ACHN (cell line): ENCODE measurements around the gene CELSR2.
"Not testable (repeated sequence)": the region's sequence is repeated elsewhere in the genome, so short reads cannot be mapped to it uniquely, and the experiment has no call there.

Experiments
- DNase-seq: peaks from one replicate; pipeline ENCODE4 v3.0.0-alpha.2; 2015
- in situ Hi-C: cut with HindIII; loops from 2 replicates; pipeline ENCODE4 v1.10.0; 2017; ENCODE audit warnings: low sequenced_read_pairs, low pct_ligation_motif_present, low pct_unique_long_range_greater_than_20kb

CELSR2 gene

GRCh38 chr1:109272021-109272799, 22.9 kb downstream of the CELSR2 start:
- in situ Hi-C loops: loop anchor here (10.0 kb wide), 1 partner anchor 113 kb away; no protein-coding TSS in a partner anchor
- no peak for DNase-seq

GRCh38 chr1:109272831-109273547, 23.6 kb downstream of the CELSR2 start:
- in situ Hi-C loops: loop anchor here (10.0 kb wide), 1 partner anchor 112 kb away; no protein-coding TSS in a partner anchor
- no peak for DNase-seq

DNA sequence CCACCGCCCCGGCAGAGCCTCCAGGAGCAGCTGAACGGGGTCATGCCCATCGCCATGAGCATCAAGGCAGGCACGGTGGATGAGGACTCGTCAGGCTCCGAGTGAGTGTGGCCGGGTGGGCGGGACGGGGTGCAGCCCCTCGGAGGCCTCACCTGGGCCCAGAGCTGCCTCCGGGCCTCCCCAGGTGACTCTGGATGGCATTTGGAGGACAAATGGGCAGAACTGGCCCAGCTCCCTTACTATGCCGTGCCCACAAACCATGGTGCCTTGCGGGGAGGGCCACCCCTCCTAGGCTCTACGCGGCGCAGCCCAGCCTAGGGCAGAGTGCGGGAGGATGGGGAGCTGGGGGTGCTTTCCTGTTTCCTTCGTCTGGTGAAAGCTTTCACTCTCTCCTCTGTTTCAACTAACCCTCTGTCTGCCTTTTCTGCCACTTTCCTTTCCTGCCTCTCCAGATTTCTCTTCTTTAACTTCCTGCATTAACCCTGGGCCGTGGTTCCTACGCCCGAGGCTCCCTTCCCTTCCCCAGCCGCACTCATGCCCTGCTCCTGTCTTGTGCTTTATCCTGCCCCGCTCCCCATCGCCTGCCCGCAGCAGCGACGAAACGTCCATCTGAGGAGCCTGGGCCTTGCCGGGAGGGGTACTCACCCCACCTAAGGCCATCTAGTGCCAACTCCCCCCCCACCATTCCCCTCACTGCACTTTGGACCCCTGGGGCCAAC, 24.4 kb downstream of the CELSR2 start:
- in situ Hi-C loops: loop anchor here (10.0 kb wide), 1 partner anchor 111 kb away; no protein-coding TSS in a partner anchor
- no peak for DNase-seq

DNA sequence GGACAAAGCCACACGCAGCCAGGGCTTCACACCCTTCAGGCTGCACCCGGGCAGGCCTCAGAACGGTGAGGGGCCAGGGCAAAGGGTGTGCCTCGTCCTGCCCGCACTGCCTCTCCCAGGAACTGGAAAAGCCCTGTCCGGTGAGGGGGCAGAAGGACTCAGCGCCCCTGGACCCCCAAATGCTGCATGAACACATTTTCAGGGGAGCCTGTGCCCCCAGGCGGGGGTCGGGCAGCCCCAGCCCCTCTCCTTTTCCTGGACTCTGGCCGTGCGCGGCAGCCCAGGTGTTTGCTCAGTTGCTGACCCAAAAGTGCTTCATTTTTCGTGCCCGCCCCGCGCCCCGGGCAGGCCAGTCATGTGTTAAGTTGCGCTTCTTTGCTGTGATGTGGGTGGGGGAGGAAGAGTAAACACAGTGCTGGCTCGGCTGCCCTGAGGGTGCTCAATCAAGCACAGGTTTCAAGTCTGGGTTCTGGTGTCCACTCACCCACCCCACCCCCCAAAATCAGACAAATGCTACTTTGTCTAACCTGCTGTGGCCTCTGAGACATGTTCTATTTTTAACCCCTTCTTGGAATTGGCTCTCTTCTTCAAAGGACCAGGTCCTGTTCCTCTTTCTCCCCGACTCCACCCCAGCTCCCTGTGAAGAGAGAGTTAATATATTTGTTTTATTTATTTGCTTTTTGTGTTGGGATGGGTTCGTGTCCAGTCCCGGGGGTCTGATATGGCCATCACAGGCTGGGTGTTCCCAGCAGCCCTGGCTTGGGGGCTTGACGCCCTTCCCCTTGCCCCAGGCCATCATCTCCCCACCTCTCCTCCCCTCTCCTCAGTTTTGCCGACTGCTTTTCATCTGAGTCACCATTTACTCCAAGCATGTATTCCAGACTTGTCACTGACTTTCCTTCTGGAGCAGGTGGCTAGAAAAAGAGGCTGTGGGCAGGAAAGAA, 25.5 kb downstream of the CELSR2 start:
- DNase-seq: peak; percentile 61
- in situ Hi-C loops: loop anchor here (10.0 kb wide), 1 partner anchor 110 kb away; no protein-coding TSS in a partner anchor

DNA sequence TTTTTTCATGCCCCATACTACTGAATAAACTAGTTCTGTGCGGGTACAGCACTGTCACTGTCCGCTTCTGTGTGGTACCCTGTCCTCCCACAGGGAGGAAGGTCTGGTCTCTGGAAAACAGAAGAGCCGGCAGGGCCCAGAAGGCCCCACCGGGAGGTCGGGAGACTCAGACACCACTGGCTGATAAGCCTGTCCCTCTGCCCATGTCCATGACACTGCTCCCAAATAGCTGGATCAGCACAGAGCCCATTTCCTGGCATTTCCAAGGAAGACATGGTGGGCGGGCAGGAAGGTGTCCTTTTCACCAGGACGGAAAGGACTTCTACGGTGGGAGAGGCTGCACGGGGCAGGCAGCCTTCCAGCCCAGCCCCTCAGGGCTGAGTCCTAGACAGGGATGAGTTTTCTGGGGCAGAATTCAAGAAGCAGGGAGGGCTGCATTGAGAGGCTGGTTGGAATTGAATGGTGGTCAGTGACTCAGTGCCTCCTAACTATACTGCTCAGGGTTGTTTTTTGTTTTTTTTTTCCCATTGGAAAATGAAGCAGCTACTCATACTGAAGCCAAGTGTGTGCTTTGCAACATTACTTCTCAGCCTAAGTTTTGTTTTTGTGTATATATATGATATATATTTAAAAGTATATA, 26.5 kb downstream of the CELSR2 start:
- no peak for DNase-seq
- in situ Hi-C loops: loop anchor here (10.0 kb wide), 1 partner anchor 109 kb away; no protein-coding TSS in a partner anchor

- in situ Hi-C loops: loop anchor here (10.0 kb wide), 1 partner anchor 107 kb away; no protein-coding TSS in a partner anchor
- DNase-seq: peak; percentile 61
Measured at GRCh38 chr1:109277434-109278204, 28.3 kb downstream of the CELSR2 start.

DNA sequence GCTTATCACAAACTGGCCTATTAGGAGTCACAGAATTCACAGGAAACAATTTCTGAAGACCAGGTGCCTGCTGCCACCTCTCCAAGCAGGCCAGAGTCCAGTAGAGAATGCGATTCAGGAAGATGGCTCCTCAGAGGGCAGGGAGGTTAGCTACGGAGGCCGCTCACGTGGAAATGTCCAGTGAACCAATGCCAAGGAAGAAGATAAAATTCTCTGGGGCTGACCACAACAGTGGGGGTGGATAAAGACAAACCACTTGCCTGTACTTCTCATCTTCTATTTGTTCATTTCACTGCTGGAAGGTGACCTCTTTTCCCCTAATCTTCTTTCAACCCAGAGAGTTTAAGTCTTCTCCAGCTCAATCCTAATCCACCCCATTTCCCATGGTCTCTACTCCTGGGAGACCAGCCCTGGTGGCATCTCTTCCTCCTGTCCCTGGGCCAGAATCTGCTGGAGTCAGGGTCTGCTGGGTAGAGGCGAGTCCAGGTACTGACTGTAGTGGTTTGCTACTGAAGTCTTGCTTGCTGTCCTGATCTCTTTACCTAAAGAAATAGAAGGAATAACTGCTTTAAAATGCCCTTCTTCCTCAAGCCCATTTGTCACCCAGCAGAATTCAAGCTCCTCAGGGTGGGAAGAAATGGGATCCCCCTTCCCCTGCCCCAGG, 30.4 kb downstream of the CELSR2 start:
- peak; percentile 8 for DNase-seq
- in situ Hi-C loops: loop anchor here (10.0 kb wide), 1 partner anchor 105 kb away; no protein-coding TSS in a partner anchor

GRCh38 chr1:109280862-109281261, 31.5 kb downstream of the CELSR2 start:
- no peak for DNase-seq
- in situ Hi-C loops: no loop called here

GRCh38 chr1:109281680-109282496, 32.5 kb downstream of the CELSR2 start:
- no peak for DNase-seq
- in situ Hi-C loops: no loop called here

GRCh38 chr1:109282497-109282951, 33.2 kb downstream of the CELSR2 start:
- in situ Hi-C loops: no loop called here
- DNase-seq: no peak

DNA sequence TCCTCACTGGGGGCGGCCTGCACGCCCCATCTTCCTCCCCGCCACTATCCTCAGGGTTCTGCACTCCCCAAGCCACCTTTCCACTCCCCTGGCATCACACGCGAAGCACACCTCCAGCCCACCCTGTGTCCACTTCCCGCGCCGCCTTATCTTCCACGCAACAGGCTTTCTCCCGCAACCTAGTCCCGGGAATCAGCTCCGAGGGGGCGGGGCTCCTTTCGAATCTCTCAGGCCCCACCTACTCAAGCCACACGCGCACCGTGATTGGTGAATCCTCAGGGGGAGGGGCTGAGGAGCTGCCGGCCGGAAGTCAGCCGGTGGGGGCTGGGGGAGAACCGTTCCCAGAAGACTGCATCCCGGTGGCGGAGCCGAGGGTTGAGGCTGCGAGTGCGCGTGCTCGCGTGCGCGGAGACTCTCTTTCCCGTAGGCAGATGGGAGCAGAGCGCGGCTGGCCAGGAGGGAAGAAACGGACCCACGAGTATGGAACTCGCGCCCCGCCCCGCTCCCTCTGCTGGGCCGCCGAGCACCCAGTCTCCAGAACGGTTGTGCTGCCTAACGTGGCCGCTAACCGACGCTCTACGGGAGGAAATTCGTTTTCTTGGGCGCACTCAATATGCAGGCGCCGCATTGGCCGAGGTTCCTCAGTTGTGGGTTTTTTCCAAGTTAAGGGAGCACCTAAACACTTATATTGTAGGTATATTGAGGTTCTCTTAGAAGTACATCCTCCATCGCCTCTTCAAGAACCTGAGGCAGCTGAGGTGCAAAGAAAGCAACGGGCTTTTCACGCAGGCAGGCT, 33.8 kb downstream of the CELSR2 start, which contains the start of gene PSRC1:
PSRC1 (minus strand) TSS at position 194 of the 796 bp plus-strand sequence.
- in situ Hi-C loops: no loop called here
- peak; percentile 93 for DNase-seq

GRCh38 chr1:109283748-109284600, 34.6 kb downstream of the CELSR2 start:
- in situ Hi-C loops: no loop called here
- no peak for DNase-seq

DNA sequence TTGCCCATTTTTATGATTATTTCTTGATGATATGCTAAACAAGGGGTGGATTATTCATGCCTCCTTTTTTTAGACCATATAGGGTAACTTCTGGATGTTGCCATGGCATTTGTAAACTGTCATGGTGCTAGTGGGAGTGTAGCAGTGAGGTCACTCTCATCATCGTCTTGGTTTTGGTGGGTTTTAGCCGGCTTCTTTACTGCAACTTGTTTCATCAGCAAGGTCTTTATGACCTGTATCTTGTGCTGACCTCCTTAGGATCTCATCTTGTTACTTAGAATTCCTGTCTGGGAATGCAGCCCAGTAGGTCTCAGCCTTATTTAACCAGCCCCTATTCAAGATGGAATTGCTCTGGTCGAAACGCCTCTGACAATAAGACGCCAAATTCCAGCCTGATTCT, 37.4 kb downstream of the CELSR2 start:
- in situ Hi-C loops, DNase-seq: not testable (repeated sequence)

- in situ Hi-C loops: no loop called here
- no peak for DNase-seq
Measured at GRCh38 chr1:109290137-109290536, 40.8 kb downstream of the CELSR2 start.
